Endothelial cell of umbilical vein (primary cell): ENCODE data around the gene DNAH6.

Experiments used
- FOS ChIP-seq: IDR thresholded peaks from 2 replicates; pipeline ENCODE4 v1.6.1; 2011; ENCODE audit warnings: mild to moderate bottlenecking, low read length, moderate library complexity, borderline replicate concordance; ENCODE audit not compliant: insufficient read depth
- POLR2AphosphoS5 ChIP-seq: IDR thresholded peaks from 2 replicates; pipeline ENCODE4 v1.6.1; 2012; ENCODE audit warnings: low read depth, mild to moderate bottlenecking, control low read depth, low read length, moderate library complexity; ENCODE audit not compliant: insufficient read depth

GRCh38 chr2:84708442-84708841 is 192.1 kb downstream of the DNAH6 start:
- TF ChIP-seq POLR2AphosphoS5 (no peak), FOS (no peak)
